Stimulated activated naive B cell treated with anti-CD40 and anti-IgM and Interleukin-4, amounts not matched to agents 10 μg/mL and 1 μg/mL and 100 μg/mL, for 72 hours (primary cell): ENCODE measurements around the gene TUT1.
"Not testable (repeated sequence)": the region's sequence is repeated elsewhere in the genome, so short reads cannot be mapped to it uniquely, and the experiment has no call there.

Experiments used
- ATAC-seq, 2 donors: fragments of 150-1000 bp; cut with Tn5 transposase; replicated peaks; 2 replicates each; pipeline ENCODE4 v1.10.0; 2021; ENCODE audit warnings: moderate library complexity in 1 of 2
- DNase-seq: peaks from one replicate; pipeline ENCODE4 v3.0.0; 2021
- H3K27ac Mint-ChIP-seq: one replicate; pipeline ENCODE4 v1.8.0; 2022; ENCODE audit warnings: mild to moderate bottlenecking, mixed read lengths
- H3K27me3 Mint-ChIP-seq, 2 donors: one replicate each; pipeline ENCODE4 v1.8.0; 2022; ENCODE audit warnings: mixed read lengths in 2 of 2
- H3K36me3 Mint-ChIP-seq, 2 donors: one replicate each; pipeline ENCODE4 v1.8.0; 2022; ENCODE audit warnings: mixed read lengths in 2 of 2, mild to moderate bottlenecking in 1 of 2
- H3K4me1 Mint-ChIP-seq, 2 donors: one replicate each; pipeline ENCODE4 v1.8.0; 2022; ENCODE audit warnings: mixed read lengths in 2 of 2, mild to moderate bottlenecking in 1 of 2
- H3K4me3 Mint-ChIP-seq, 2 donors: one replicate each; pipeline ENCODE4 v1.8.0; 2022; ENCODE audit warnings: mild to moderate bottlenecking in 2 of 2, mixed read lengths in 2 of 2, moderate library complexity in 1 of 2
- H3K9me3 Mint-ChIP-seq, 2 donors: one replicate each; pipeline ENCODE4 v1.8.0; 2022; ENCODE audit warnings: mixed read lengths in 2 of 2, mild to moderate bottlenecking in 1 of 2

TUT1 gene, protein sequence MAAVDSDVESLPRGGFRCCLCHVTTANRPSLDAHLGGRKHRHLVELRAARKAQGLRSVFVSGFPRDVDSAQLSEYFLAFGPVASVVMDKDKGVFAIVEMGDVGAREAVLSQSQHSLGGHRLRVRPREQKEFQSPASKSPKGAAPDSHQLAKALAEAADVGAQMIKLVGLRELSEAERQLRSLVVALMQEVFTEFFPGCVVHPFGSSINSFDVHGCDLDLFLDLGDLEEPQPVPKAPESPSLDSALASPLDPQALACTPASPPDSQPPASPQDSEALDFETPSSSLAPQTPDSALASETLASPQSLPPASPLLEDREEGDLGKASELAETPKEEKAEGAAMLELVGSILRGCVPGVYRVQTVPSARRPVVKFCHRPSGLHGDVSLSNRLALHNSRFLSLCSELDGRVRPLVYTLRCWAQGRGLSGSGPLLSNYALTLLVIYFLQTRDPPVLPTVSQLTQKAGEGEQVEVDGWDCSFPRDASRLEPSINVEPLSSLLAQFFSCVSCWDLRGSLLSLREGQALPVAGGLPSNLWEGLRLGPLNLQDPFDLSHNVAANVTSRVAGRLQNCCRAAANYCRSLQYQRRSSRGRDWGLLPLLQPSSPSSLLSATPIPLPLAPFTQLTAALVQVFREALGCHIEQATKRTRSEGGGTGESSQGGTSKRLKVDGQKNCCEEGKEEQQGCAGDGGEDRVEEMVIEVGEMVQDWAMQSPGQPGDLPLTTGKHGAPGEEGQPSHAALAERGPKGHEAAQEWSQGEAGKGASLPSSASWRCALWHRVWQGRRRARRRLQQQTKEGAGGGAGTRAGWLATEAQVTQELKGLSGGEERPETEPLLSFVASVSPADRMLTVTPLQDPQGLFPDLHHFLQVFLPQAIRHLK

DNA sequence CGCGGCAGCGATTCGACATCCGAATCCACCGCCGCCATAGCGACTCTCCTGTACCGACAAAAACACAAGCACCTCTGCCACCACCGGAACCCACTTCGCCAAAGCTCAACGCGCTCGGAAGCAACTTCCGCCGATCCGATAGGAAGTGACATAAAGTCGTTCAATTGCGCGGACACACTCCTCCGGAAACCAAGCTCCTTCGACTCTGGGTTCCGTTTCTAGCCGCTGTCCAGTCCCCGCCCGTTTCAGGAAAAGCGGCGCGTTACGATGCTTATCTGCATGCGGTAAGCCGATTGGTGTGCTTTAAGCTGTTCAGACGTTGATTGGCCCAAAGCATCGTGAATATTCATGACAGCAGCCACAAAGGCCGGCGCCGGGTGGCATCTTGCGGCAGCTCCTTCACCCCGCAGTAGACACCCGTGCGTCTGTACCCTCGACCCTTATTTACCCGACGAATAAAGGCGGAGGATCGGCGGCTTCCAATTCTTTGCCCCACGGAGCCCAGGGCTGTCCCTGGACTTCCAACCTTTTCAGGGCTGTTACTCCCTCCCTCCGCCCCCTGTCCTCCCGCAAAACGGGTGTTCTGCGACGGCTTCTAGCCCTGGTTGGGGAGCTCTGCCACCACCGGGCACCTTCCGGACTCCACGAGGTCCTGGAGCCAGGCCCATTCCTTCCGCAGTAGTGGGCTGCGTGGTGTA is at the start of gene TUT1:
Gene TUT1 (minus strand): TSS at position 76 of the 698 bp plus-strand sequence. CDS start 38 bp downstream, at position 38.
- Mint-ChIP-seq H3K27me3 (no peaks in the 10 kb centered on the region), H3K9me3 (no peaks in the 10 kb centered on the region), H3K36me3 (peaks cover 37 to 47% of the 10 kb centered on the region in 2 donors), H3K4me3 (peak within 1 kb of the TSS; percentile 92 to 97), H3K27ac (peak within 1 kb of the TSS; percentile 99), H3K4me1 (peaks cover 21 to 46% of the 10 kb centered on the region in 2 donors)
- DNase-seq = peak; percentile 96
- ATAC-seq = peak; percentile 89 to 95

DNA sequence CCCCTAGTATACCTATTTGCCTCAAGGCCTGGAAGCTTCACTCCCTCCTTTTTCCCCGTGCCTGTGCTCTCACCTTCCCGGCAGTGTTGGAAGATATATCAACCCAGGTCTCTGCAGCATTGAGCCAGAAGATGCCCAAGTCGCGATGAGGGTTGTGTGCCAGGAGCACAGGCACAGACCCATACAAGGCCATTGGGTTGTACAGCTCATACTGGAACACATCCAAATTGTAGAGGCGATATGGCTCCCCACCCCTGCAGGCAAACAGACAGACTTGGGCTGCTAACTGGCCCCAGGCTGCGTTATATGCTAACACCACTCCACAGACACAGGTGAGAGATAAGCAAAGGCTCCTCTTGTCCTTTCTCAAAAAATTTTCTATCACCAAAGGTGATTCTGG is 41.2 kb upstream of the TUT1 start:
- DNase-seq (no peak), ATAC-seq (no peak)
- no peaks in the 10 kb centered on the region for H3K27me3 Mint-ChIP-seq
- peaks cover 4 to 6% of the 10 kb centered on the region in 2 donors for H3K4me1 Mint-ChIP-seq
- H3K27ac Mint-ChIP-seq = no peak overlapping the region
- H3K4me3 Mint-ChIP-seq = no peak overlapping the region
- H3K36me3 Mint-ChIP-seq = peaks cover 61 to 69% of the 10 kb centered on the region in 2 donors
- H3K9me3 Mint-ChIP-seq = no peaks in the 10 kb centered on the region

DNA sequence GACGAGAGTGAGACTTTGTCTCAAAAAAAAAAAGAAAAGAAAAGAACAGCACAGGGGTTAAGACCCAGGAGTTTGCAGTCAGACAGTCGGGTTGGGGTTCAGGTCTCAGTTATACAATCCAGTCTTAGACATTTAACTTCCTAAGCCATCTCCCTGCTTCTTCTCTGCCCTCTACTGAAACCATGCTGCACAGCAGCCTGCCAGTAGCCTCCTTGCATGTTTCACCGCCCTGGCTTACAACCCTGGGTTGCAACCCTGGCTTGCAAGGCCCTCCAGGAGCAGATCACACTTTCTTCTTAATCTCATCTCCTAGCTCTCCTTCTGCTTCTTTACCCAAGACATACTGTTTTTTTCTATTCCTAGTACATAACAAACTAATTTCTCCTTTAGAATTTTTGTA is 36.4 kb upstream of the TUT1 start:
- peak overlapping the region; percentile 2 for H3K27ac Mint-ChIP-seq
- H3K9me3 Mint-ChIP-seq = no peaks in the 10 kb centered on the region
- DNase-seq (no peak), ATAC-seq (no peak)
- H3K27me3 Mint-ChIP-seq = no peaks in the 10 kb centered on the region
- peaks cover 0 to 7% of the 10 kb centered on the region in 2 donors for H3K4me1 Mint-ChIP-seq
- H3K4me3 Mint-ChIP-seq = no peak overlapping the region
- H3K36me3 Mint-ChIP-seq = peaks cover 46 to 68% of the 10 kb centered on the region in 2 donors

DNA sequence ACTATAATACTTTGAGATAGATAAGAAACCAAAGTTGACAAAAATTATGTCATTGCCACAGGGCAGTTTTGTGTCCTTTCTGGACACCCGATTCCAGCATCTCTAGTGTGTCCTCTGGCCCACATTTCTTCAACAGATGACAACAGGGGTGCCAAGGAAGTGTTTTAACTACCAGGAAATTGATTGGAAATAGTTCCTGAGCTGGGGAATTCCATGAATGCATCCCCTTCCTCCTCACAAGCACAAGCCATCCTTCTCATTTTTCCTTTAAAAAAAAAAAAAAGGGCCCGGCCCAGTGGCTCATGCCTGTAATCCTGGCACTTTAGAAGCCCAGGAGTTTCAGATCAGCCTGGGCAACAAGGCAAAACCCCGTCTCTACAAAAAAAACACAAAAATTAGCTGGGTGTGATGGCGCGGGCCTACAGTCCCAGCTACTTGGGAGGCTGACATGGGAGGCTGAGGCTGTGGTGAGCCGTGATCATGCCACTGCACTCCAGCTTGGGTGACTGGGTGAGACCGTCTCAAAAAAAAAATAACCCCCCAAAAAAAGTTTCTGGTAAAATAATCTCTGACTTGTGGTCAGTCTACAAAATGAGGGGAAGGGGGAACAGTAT is 31.3 kb upstream of the TUT1 start:
- no peaks in the 10 kb centered on the region for H3K27me3 Mint-ChIP-seq
- peaks cover 16 to 41% of the 10 kb centered on the region in 2 donors for H3K36me3 Mint-ChIP-seq
- H3K4me3 Mint-ChIP-seq = peak overlapping the region; percentile 93 to 96
- no peaks in the 10 kb centered on the region for H3K9me3 Mint-ChIP-seq
- ATAC-seq = no peak
- H3K27ac Mint-ChIP-seq = peak overlapping the region; percentile 98
- H3K4me1 Mint-ChIP-seq = peaks cover 6 to 32% of the 10 kb centered on the region in 2 donors
- no peak for DNase-seq

DNA sequence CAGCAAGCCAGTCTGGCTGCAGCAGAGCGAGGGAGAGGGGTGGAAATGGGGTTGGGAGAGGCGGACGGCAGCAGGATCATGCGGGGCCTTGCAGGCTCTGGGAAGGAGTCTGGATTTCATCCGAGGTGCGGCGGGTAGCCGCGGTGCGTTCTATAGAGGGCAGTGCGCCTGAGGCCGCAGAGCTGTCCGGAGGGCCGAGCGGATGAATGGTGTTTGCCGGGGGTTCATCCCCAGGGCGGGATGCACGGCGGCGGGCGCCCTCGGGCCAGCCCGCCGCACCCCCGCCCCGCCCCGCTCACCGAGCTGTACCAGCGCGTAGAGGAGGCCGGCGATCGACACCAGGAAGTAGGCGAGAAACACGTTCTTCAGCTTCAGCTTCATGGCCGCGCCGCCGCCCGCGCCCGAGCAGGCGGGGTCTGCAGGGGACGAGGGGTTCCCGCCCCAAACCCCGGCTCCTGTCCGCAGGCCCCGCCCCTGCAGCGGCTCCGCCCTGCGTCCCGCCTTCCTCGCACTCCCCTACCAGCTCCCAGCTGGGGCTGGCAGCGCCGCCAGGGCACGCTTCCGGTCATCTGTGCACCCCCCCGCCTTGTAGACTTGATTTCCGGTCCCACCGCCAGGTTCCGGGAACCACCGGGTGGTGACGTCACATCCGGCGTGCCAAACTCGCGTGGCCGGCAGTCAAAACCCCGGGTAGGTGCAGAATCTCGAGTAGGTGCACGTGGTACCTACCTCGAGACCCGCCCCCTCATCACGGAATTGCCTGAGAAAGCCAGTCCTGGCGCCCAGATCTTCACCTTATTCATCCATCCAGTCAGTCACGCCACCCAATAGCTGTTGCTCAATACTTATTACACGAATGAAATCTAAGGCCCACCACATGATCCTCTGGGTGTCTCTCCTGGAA is 30.5 kb upstream of the TUT1 start, which contains the start of gene B3GAT3:
Gene B3GAT3 (minus strand): TSS at position 420 of the 904 bp plus-strand sequence. CDS start 39 bp downstream, at position 381.
- H3K27ac Mint-ChIP-seq = peak within 1 kb of the TSS; percentile 98
- H3K27me3 Mint-ChIP-seq = no peaks in the 10 kb centered on the region
- H3K9me3 Mint-ChIP-seq = no peaks in the 10 kb centered on the region
- H3K36me3 Mint-ChIP-seq = peaks cover 20 to 37% of the 10 kb centered on the region in 2 donors
- H3K4me3 Mint-ChIP-seq = peak within 1 kb of the TSS; percentile 93 to 96
- ATAC-seq = peak; percentile 96 to 97
- DNase-seq = peak; percentile 99
- H3K4me1 Mint-ChIP-seq = peaks cover 6 to 32% of the 10 kb centered on the region in 2 donors

DNA sequence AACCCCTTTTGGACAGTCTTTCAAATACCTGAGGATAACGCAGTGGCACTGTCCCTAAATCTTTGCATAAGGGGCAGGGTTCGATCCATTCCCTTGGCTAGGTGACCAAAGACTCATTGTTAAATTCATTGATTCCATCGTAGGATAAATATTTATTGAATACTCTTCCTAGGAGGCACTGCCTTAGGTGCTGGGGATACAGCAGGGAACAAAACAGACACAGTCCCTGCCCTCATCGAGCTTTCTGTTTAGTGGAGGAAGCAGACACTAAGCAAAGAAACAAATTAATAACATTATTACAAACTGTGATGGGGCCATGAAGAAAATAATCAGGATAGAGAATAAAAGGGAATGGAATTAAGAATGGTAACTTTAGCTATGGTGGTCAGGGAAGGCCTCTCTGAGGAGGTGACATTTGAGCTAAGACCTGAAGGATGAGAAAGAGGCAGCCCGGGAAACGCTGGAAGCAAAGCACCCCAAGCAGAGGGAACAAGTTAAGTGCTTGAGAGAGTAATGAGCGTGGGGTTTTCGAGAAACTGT is 29.8 kb upstream of the TUT1 start:
- Mint-ChIP-seq H3K4me3 (peak overlapping the region; percentile 93 to 96), H3K36me3 (peaks cover 18 to 35% of the 10 kb centered on the region in 2 donors), H3K9me3 (no peaks in the 10 kb centered on the region), H3K4me1 (peaks cover 10 to 32% of the 10 kb centered on the region in 2 donors), H3K27ac (peak overlapping the region; percentile 94), H3K27me3 (no peaks in the 10 kb centered on the region)
- DNase-seq = no peak
- no peak for ATAC-seq

DNA sequence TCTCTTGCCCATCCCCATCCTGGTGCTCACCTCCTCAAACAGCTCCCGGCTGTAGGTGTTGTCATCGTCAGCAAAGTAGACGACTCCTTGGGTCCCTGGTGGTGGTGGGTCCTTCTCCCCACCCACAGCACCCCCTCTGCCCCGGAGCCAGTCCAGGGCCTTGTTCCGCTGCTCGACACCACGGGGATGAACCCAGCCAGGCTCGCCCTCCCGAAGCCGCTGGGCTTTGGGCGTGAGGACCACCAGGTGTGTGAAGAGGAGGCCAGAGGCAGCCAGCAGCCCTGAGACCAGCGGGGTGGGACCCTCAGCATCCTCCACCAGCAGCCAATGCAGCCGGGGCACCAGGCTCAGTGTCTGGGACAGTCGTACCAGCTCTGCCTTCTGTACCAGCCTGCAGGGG is 25.6 kb upstream of the TUT1 start:
- DNase-seq, H3K4me3 Mint-ChIP-seq, H3K27ac Mint-ChIP-seq, ATAC-seq, H3K9me3 Mint-ChIP-seq, H3K27me3 Mint-ChIP-seq: not testable (repeated sequence)
- Mint-ChIP-seq H3K36me3 (peaks cover 15 to 31% of the 10 kb centered on the region in 2 donors), H3K4me1 (peaks cover 12 to 36% of the 10 kb centered on the region in 2 donors)

DNA sequence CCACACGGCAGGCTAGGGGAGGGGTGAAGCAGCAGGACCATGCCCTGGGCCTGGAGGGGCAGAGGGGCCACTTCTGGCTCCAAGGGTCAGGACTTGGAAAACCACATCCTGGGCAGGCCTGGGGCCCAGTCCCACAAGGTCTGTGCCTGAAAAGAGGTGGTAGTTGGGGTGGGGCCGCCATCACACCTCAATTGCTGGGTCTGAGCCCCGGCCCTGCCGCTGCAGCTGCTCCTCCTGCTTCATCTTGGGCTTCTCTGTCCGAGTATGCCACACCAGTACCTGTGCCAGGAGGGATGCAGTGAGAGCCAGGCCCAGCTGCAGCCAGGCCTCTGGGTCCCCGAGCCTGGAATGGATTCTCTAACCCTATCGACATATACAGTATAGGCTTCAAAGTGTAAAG is 24.2 kb upstream of the TUT1 start:
- Mint-ChIP-seq H3K27me3 (no peaks in the 10 kb centered on the region), H3K4me1 (peaks cover 18 to 42% of the 10 kb centered on the region in 2 donors), H3K9me3 (no peaks in the 10 kb centered on the region), H3K4me3 (no peak overlapping the region), H3K36me3 (peaks cover 18 to 30% of the 10 kb centered on the region in 2 donors), H3K27ac (no peak overlapping the region)
- DNase-seq = no peak
- no peak for ATAC-seq

DNA sequence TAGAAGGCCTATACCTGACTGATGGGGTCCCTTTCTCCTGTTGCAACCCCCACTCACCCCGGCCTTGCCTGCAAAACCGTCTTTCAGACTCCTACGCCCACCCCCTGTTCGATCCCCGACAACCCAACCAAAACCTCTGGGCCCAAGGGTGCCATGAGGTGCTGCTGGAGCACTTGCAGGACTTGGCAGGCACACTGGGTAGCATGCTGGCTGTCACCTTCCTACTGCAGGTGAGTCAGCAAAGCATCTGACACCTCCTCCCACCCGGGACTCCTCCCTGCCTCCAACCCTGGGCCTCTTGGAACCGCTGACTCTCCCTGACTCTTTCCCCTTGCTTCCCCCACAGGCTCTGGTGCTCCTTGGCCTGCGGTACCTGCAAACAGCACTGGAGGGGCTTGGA is 23.0 kb upstream of the TUT1 start:
- Mint-ChIP-seq H3K4me1 (peaks cover 24 to 44% of the 10 kb centered on the region in 2 donors), H3K4me3 (no peak overlapping the region), H3K27me3 (no peaks in the 10 kb centered on the region), H3K27ac (peak overlapping the region; percentile 78), H3K36me3 (peaks cover 23 to 40% of the 10 kb centered on the region in 2 donors), H3K9me3 (no peaks in the 10 kb centered on the region)
- DNase-seq = no peak
- ATAC-seq = no peak

DNA sequence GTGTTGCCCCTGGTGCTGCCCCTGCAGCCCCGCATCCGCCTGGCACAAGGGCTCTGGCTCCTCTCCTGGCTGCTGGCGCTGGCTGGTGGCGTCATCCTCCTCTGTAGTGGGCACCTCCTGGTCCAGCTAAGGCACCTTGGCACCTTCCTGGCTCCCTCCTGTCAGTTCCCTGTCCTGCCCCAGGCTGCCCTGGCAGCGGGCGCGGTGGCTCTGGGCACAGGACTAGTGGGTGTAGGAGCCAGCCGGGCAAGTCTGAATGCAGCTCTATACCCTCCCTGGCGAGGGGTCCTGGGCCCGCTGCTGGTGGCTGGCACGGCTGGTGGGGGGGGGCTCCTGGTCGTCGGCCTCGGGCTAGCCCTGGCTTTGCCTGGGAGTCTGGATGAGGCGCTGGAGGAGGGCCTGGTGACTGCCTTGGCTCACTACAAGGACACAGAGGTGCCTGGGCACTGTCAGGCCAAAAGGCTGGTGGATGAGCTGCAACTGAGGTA is 22.0 kb upstream of the TUT1 start:
- DNase-seq = no peak
- peaks cover 30 to 47% of the 10 kb centered on the region in 2 donors for H3K4me1 Mint-ChIP-seq
- no peak for ATAC-seq
- peaks cover 25 to 42% of the 10 kb centered on the region in 2 donors for H3K36me3 Mint-ChIP-seq
- H3K4me3 Mint-ChIP-seq = peak overlapping the region; percentile 32 to 75
- H3K9me3 Mint-ChIP-seq = no peaks in the 10 kb centered on the region
- no peaks in the 10 kb centered on the region for H3K27me3 Mint-ChIP-seq
- H3K27ac Mint-ChIP-seq = no peak overlapping the region

DNA sequence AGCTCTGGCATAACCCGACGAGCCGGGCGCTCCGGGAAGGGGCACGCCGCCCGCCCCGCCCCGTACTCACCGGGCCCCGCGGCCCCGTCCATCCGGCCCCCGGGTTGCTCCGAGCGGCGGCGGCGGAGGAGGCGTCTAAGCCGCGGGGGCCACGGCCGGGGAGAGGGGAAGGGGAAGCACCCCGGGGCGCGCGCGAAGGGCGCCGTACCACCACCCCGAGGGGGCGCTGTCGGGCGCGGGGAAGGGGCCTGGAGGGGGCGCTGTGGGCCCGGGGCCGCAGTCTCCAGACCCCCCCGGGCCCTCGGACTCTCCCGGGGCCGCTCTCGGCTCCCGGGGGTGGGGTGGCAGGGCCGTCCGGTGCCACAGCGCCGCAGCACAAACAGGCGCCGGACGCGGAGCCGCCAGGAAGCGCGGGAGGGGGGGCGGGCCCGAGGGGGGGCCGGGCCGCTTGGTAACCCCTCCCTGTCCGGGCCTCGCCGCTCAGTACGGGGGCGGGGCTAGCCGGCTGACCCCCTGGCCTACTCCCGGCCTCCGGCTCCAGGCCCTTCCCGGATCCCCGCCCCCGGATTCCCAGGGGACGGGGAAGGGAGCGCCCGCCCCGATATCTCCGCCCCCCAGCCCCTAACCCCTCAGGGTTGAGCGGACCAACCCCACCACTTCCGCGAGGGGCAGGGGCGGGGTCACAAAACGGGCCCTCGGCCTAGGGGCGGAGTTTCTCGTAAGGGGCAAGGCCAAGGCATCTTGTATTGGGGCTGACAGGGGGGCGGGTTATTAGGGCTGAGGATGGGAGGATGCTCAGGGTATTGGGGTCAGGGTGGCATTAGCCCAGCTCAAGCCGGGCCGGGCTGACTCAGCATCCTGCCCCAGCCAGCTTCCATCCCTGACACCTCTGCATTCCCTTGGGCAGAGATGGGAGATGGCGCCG is 21.3 kb upstream of the TUT1 start, which contains the start of the genes EML3 and ROM1:
Gene EML3 (minus strand): TSS at position 410 of the 925 bp plus-strand sequence. CDS start 318 bp downstream, at position 92.
Gene ROM1 (plus strand): TSS at position 892 of the 925 bp plus-strand sequence. CDS start 25 bp downstream, at position 917.
- Mint-ChIP-seq H3K4me3 (peak within 1 kb of the TSS; percentile 93 to 96), H3K36me3 (peaks cover 32 to 49% of the 10 kb centered on the region in 2 donors), H3K4me1 (peaks cover 35 to 54% of the 10 kb centered on the region in 2 donors), H3K27me3 (no peaks in the 10 kb centered on the region), H3K27ac (peak within 1 kb of the TSS; percentile 97), H3K9me3 (no peaks in the 10 kb centered on the region)
- peak; percentile 82 to 83 for ATAC-seq
- peak; percentile 87 for DNase-seq
